ENCODE data around the gene RREB1.

GRCh38 chr6:7108964-7109836 is 1.4 kb downstream of the RREB1 start:
- peak; percentile 25 to 56 (median 51) for TF ChIP-seq POLR2AphosphoS5 (IDR thresholded peaks at IDR 0.05)
- peak; percentile 22 for TF ChIP-seq POLR2A (IDR thresholded peaks at IDR 0.05)
- no peak for TF ChIP-seq EP300 (IDR thresholded peaks at IDR 0.05; ENCODE audit: low read depth)
- TF ChIP-seq CTCF (IDR thresholded peaks at IDR 0.05) = no peak

Measured in transverse colon (tissue), 4 donors.